HG03521 (cell line): ENCODE data around the gene PLA2G3.
"Not testable (repeated sequence)": the region's sequence is repeated elsewhere in the genome, so short reads cannot be mapped to it uniquely, and the experiment has no call there.

Experiments
- ATAC-seq: cut with Tn5 transposase; IDR thresholded peaks from one replicate; pipeline ENCODE4 v1.9.1; 2021; ENCODE audit warnings: mild to moderate bottlenecking, moderate library complexity; ENCODE audit not compliant: unreplicated experiment

PLA2G3 gene

DNA sequence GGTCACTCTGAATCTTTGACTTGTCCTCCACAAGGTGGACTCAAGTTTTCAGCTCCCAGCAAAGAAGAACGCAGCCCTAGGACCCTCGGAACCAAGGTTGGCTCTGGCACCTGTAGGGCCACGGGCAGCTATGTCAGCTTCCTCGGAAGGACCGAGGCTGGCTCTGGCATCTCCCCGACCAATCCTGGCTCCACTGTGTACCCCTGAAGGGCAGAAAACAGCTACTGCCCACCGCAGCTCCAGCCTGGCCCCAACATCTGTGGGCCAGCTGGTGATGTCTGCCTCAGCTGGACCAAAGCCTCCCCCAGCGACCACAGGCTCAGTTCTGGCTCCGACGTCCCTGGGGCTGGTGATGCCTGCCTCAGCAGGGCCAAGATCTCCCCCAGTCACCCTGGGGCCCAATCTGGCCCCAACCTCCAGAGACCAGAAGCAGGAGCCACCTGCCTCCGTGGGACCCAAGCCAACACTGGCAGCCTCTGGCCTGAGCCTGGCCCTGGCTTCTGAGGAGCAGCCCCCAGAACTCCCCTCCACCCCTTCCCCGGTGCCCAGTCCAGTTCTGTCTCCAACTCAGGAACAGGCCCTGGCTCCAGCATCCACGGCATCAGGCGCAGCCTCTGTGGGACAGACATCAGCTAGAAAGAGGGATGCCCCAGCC lies 15.4 kb downstream of the PLA2G3 start:
- ATAC-seq, result no peak

DNA sequence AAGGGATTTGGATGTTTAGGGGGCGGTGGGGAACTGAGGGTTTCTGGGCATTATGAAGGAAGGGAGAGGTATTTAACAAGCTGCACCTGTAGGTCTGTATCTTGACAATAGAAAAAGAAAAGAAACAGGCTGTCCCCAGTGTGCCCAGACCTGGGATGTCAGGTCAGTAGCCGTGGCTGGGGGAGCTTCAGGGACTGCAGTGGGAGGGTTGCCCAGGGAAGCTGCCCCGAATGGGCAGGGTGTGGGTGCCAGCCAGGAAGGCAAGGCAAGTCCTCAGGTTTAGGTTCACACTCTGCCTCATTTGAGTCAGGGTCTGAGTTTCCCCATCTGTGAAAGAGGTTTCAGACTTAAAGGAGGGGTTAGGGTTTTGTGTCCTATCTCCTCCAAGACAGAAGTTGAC lies 16.0 kb downstream of the PLA2G3 start:
- ATAC-seq, result no peak

- no peak for ATAC-seq
These were observed 17.1 kb downstream of the PLA2G3 start for GRCh38 chr22:31123292-31123602.

GRCh38 chr22:31122532-31123291 lies 17.6 kb downstream of the PLA2G3 start, which contains the start of gene INPP5J:
Gene INPP5J (plus strand): TSS chr22:31122966. CDS start chr22:31123015, 49 bp downstream.
- ATAC-seq, result no peak

DNA sequence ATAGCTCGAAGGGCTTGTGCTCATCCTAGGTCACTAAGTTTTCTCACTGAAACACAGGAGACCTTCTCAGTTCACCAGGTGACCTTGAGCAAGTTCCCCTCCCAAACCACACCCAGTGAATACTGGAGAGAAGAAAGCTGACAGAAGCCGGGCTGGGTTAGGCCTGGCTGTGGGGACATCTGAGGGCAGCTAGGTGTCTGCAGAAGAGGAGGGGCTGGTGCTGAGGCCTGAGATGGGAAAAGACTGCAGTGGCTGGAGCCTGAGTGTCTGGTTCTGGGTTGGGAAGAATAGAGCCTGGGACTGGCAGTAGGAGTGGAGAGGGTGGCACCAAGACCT lies 18.1 kb downstream of the PLA2G3 start:
- ATAC-seq, result no peak

DNA sequence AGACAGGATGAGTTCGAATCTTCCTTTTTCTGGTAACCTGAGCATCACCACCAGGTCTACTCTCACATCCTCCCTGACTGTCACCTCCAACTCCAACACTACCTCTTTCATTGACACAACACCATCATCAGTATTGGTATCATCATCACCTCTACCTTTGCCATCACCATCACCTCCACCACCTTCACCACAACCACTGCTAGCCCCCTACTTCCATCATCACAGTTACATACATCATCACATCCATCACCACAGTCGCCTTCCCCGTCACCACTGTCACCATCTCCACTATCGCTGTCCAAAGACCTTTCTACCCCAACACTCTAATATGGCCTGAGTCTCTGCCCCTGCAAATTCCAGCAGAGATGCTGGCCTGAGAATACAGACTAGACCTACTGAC lies 18.9 kb downstream of the PLA2G3 start:
- no peak for ATAC-seq

- no peak for ATAC-seq
These were observed 19.7 kb downstream of the PLA2G3 start for GRCh38 chr22:31120642-31121041.

DNA sequence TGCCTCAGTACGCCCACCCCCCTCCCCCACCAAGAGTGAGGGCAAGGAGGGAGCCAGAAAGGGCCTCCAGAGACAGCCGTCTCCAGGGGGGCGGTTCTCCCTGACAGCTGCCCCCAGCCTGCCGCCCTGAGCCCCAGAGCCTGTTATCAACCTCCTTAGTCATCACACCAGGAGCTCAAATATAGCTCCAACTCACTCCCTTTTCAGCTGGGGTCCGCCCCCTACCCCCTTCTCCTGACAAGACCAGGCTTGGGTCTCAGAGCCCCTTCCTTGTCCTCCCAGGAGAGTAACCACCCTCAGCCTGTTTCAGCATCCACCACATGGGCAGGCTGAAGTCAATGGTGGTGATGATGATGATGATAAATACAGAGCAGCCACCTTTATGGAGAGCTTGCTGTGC lies 20.1 kb downstream of the PLA2G3 start:
- ATAC-seq, result no peak

DNA sequence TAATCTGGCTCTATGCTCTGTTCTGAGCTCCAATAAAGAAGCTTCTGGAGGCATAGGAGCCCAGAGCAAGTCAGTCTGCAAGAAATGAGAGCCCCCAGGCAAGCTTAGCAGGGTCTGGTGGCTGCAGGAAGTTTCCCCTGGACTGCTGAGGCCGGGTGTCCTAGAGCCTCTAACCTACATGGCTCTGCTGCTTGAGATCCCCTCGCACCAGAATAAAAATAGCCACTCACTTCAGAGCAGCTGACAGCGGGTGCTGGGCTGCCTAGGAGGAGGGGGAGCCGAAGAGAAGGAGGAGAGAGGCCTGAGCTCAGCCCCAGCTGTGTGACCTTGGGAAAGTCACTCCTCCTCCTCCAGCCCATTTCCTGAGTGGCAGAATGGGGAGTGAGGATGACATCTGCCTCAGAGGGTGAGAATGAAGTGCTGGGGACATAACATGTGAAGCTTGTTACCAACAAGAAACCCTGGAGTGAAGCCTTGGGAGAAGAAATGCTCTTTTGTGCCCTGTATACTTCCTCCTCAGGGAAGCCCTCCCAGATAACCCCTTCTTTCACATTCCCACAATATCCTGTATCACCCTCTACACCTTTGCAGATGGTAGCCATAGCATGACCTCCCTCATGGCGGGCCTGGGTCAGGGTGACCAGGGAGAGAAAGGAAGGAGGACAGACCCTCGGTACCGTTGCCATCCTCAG lies 21.1 kb downstream of the PLA2G3 start:
- no peak for ATAC-seq

DNA sequence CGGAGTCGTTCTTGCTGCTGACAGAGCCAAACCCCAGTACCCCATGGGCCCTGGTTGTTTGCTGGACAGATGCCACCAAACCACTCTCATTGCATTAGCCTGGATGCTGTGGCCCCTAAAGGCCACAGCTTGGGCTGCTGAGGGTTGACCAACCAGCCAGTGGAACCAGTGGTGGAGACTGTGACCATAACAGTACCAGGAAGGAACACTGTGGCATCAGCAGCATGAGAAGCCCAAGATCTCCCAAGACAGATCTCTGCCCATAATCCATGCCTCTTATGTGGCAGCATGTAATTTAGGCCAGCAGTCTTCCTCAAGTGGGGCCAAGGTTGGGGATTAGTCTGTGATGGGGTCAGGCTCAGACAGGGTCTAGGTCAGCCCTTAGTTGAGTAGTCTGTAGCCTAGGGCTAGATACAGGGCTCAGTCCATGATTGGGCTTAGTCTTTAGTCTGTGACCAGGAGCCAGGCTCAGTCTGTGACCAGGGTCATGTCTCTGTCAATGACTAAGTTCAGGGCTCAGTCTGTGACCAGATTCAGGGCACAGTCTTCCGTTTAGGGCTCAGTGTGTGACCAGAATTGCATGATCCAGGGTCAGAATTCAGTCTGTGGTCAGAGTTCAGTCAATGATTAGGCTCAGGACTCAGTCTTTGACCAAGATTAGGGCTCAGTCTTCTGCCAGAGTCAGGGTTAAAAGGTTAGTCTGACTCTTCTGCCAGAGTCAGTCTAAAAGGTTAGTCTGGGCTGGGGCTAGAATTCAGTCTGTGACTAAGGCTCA lies 22.1 kb downstream of the PLA2G3 start:
- ATAC-seq, result no peak

DNA sequence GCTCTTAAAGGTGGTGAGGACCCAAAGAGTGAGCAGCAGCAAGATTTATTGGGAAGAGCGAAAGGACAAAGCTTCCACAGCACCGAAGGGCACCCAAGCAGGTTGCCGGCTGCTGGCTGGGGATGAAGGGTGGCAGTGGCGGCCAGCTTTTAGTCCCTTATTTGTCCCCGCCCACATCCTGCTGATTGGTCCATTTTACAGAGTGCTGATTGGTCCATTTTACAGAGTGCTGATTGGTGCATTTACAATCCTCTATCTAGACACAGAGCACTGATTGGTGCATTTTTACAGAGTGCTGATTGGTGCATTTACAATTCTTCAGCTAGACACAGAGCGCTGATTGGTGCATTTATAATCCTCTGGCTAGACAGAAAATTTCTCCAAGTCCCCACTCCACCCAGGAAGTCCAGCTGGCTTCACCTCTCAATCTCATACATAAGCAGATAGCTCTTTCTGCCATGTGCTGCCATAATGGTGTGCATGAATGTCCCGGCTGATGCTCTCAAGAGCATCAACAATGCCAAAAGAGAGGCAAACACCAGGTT lies 27.7 kb downstream of the PLA2G3 start:
- not testable (repeated sequence) for ATAC-seq

DNA sequence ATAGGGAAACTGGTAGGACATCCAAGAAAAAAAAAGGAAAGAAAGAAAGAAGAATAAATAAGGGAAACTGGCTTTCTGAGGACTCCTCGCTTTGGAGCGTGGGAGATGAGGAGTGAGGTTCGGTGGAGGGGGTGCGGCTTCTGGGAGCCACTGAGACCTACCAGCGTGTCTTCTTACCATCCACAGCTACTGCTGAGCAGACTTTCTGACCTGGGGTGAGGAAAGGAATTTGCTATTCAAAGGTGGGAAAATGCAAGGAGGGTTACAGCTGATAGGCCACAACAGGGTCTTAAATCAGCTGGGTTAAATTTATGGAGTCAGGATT lies 32.5 kb downstream of the PLA2G3 start:
- peak; percentile 18 for ATAC-seq

DNA sequence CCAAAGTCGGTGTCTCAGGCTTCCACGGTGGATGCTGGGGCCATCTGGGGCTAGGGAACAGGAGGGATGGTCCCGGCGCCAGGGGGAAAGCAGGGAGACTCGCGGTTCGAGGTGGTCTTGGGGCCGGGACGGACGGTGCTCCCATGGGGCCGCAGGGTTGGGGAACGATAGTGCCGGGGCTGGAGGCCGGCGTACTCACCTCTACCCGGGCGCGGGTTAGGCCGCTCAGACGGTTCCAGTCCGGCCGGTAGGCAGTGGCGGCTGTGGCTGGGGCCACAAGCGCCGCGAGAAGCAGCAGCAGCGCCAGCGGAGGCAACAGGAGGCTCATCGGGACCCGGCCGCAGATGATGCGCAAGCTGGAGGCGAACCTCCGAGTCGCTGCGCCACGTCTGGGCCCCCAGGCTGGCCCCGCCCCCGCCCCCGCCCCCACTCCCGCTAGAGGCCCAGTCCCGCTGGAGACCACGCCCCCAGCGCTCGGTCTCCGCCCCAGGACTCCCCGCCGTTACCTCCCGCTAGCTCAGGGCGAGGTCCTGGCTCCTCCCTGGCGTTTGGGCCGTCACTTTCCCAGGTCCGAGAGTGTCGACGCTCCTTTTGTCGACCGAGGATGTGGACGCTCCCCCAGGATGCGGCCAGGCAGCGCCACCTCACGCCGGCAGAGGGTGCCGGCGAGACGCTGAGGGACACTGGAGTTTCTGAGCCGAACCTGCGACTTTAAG lies 33.0 kb downstream of the PLA2G3 start, which contains the start of gene SELENOM:
Gene SELENOM, minus strand, starts transcription at position 391 of the 716 bp plus-strand sequence. Its CDS starts 63 bp downstream, at position 328.
- peak; percentile 81 for ATAC-seq

GRCh38 chr22:31106731-31107177 lies 33.6 kb downstream of the PLA2G3 start:
- ATAC-seq, result no peak

- ATAC-seq, result no peak
These were observed 34.2 kb downstream of the PLA2G3 start for GRCh38 chr22:31106001-31106571.

GRCh38 chr22:31105282-31105929 lies 34.9 kb downstream of the PLA2G3 start:
- ATAC-seq, result no peak

DNA sequence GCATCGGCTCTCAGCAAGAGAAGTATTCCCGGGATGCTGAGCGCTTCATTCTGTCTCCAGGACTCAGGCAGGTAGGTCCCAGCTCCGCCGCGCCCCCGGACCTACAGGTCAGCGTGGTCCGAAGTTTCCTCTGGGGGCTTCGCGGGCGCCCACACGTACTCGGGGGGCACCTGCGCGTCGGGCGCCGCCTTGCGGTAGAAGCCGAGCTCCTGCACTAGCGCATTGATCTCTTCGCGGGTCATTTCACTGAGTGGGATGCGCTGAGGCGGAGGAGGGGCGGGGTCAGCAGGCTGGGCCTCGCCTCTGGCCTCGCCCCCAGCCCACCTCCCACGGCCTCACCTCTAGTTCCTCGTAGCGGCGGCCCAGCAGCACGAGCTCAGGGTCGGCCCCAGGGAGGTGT lies 35.4 kb downstream of the PLA2G3 start:
- ATAC-seq, result no peak

DNA sequence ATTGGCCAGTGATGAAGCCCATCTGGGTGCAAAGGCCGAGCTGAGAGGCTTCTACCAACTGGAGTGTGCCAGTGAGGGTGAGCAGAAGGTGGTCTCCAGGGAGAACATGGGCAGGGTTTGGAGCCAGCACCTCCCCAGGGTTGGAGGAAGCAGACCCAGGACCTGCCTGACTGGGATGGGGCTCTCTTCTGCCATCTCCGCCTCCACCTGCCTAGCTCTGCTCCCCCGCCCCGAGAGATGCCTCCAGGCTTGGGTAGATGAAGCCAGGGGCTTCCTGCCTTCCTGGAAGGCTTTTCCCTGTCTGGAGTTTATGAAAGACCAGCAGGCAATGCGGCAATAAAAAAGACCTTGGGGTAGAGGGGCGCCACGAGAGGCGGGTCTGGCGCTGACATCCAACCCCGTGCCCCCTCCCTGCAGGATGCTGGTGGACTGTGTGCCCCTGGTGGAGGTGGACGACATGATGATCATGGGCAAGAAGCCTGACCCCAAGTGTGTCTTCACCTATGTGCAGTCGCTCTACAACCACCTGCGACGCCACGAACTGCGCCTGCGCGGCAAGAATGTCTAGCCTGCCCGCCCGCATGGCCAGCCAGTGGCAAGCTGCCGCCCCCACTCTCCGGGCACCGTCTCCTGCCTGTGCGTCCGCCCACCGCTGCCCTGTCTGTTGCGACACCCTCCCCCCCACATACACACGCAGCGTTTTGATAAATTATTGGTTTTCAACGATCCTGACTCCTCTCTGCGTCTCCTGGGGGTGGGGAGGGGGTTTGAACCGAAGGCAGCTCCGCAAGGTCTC lies 36.2 kb downstream of the PLA2G3 start:
- ATAC-seq, result no peak

DNA sequence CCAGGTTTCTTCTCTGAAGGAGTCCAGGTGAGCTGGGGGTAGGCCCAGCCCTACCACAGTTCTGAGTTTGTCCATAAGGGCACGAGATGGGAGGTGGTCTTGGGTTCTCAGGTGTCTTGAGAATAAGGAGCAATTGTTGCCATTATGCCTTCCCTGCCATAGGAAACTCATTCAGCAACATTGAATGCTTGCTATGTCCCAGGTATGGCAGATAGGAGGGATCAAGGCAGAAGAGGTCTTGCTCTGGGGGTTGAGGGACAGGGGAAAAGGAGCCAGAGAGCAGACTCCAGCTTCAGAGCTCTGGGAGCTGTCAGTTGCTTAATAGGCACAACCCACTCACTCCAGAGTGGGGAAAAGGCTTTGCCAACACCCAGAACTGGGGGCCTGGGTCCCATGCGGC lies 37.2 kb downstream of the PLA2G3 start:
- no peak for ATAC-seq
